Stimulated activated CD8-positive, alpha-beta memory T cell treated with anti-CD3 and anti-CD28 coated beads, Interleukin-7, amount 100 ng/mL, for 24 hours (primary cell): ENCODE data around the gene TMPRSS9.
A peak's percentile ranks its signal among the peaks of the same experiment; 100 is the strongest.

ENCODE experiments used
- DNase-seq: peaks from one replicate; pipeline ENCODE4 v3.0.0-alpha.2; 2020; ENCODE audit warnings: low read depth

The TMPRSS9 gene

GRCh38 chr19:2359992-2360685 lies at the start of gene TMPRSS9:
Gene TMPRSS9, plus strand, starts transcription at chr19:2360265. Its CDS starts 29,521 bp downstream, at chr19:2389786.
- no peak for DNase-seq

GRCh38 chr19:2311093-2311492 lies 49.0 kb upstream of the TMPRSS9 start:
- DNase-seq = no peak

- DNase-seq = no peak
These were observed 47.1 kb upstream of the TMPRSS9 start for GRCh38 chr19:2312820-2313501.

- DNase-seq = no peak
These were observed 44.8 kb upstream of the TMPRSS9 start for GRCh38 chr19:2315121-2315817.

GRCh38 chr19:2315818-2316353 lies 44.2 kb upstream of the TMPRSS9 start:
- DNase-seq = no peak

GRCh38 chr19:2317300-2317699 lies 42.8 kb upstream of the TMPRSS9 start:
- no peak for DNase-seq

GRCh38 chr19:2317756-2318155 lies 42.3 kb upstream of the TMPRSS9 start:
- DNase-seq = no peak

- DNase-seq = no peak
These were observed 41.1 kb upstream of the TMPRSS9 start for GRCh38 chr19:2318923-2319322.

GRCh38 chr19:2319551-2319950 lies 40.5 kb upstream of the TMPRSS9 start:
- no peak for DNase-seq

- no peak for DNase-seq
These were observed 40.0 kb upstream of the TMPRSS9 start for GRCh38 chr19:2320049-2320448.

- DNase-seq = no peak
These were observed 39.1 kb upstream of the TMPRSS9 start for GRCh38 chr19:2320939-2321338.

- no peak for DNase-seq
These were observed 38.3 kb upstream of the TMPRSS9 start for GRCh38 chr19:2321565-2322283.

- DNase-seq = no peak
These were observed 36.4 kb upstream of the TMPRSS9 start for GRCh38 chr19:2323707-2324106.

GRCh38 chr19:2324220-2324948 lies 35.7 kb upstream of the TMPRSS9 start:
- DNase-seq = no peak

- no peak for DNase-seq
These were observed 34.6 kb upstream of the TMPRSS9 start for GRCh38 chr19:2325281-2326046.

- no peak for DNase-seq
These were observed 33.2 kb upstream of the TMPRSS9 start for GRCh38 chr19:2326699-2327360.

GRCh38 chr19:2327773-2328400 lies 32.2 kb upstream of the TMPRSS9 start:
- DNase-seq = peak; percentile 25

- peak; percentile 91 for DNase-seq
These were observed 31.5 kb upstream of the TMPRSS9 start, which contains the start of the genes LSM7 and SPPL2B for GRCh38 chr19:2328401-2329148. Gene LSM7, minus strand, starts transcription at chr19:2328586. Its CDS starts 20 bp downstream, at chr19:2328566. Gene SPPL2B, plus strand, starts transcription at chr19:2328684. Its CDS starts 26 bp downstream, at chr19:2328710.

- no peak for DNase-seq
These were observed 31.0 kb upstream of the TMPRSS9 start for GRCh38 chr19:2329149-2329478.
